ENCODE data around the gene TMEM263.

- no peak for TF ChIP-seq TAF1 (IDR thresholded peaks at IDR 0.05; ENCODE audit: borderline replicate concordance, low read depth, low read length)
- TF ChIP-seq POLR2A (IDR thresholded peaks at IDR 0.05; ENCODE audit: low read depth, low read length), result no peak
These were observed 29.8 kb downstream of the TMEM263 start for GRCh38 chr12:106985479-106985878.
